HepG2 (cell line): ENCODE data around the gene ABCB9. TPM values are rescaled to one million over a fixed set of nuclear protein-coding genes. Genes with fewer than 3 reads are reported as not detected.

ENCODE experiments used
- HNF4G ChIP-seq, 2 experiments: sonication (generic) in 1 of 2; formaldehyde crosslinking in 1 of 2; IDR thresholded peaks; 2 replicates each; pipeline versions ENCODE4 v1.4.0 to v1.6.1; 2011 to 2020; ENCODE audit warnings: borderline replicate concordance in 2 of 2, low read depth in 2 of 2, mild to moderate bottlenecking in 2 of 2, low read length in 1 of 2, missing genetic modification reagents in 1 of 2, moderate library complexity in 1 of 2
- KDM2A ChIP-seq: sonication (generic); formaldehyde crosslinking; IDR thresholded peaks from 2 replicates; pipeline ENCODE4 v1.4.0; 2020; ENCODE audit warnings: low read depth, missing genetic modification reagents, borderline replicate concordance
- KDM3A ChIP-seq: IDR thresholded peaks from 2 replicates; pipeline ENCODE4 v1.6.1; 2018; ENCODE audit warnings: low read depth, missing compliant biosample characterization
- MIER2 ChIP-seq: IDR thresholded peaks from 2 replicates; pipeline ENCODE4 v1.6.1; 2016; ENCODE audit warnings: missing biosample characterization, missing genetic modification reagents
- NFIC ChIP-seq: IDR thresholded peaks from 2 replicates; pipeline ENCODE4 v1.6.1; 2012; ENCODE audit warnings: mild to moderate bottlenecking, low read length, inconsistent platforms
- NFYC ChIP-seq: IDR thresholded peaks from 2 replicates; pipeline ENCODE4 v1.6.1; 2016; ENCODE audit warnings: missing genetic modification reagents, missing compliant biosample characterization
- PHF21A ChIP-seq: sonication (generic); formaldehyde crosslinking; IDR thresholded peaks from 2 replicates; pipeline ENCODE4 v1.5.0; 2020; ENCODE audit warnings: mild to moderate bottlenecking, missing genetic modification reagents
- ZBTB2 ChIP-seq: sonication (generic); formaldehyde crosslinking; IDR thresholded peaks from 2 replicates; pipeline ENCODE4 v1.8.0; 2022; ENCODE audit warnings: low read depth, missing genetic modification reagents
- ZNF44 ChIP-seq: sonication (generic); formaldehyde crosslinking; IDR thresholded peaks from 2 replicates; pipeline ENCODE4 v1.5.1; 2020; ENCODE audit warnings: mild to moderate bottlenecking, missing genetic modification reagents
- ZUFSP ChIP-seq: sonication (generic); formaldehyde crosslinking; IDR thresholded peaks from 2 replicates; pipeline ENCODE4 v1.9.0; 2021; ENCODE audit warnings: missing genetic modification reagents, mild to moderate bottlenecking, borderline replicate concordance
- polyA plus RNA-seq, 8 experiments: library from polyadenylated mRNA; depleted of rRNA in 3 of 8; stranded (reverse) in 7 of 8; unstranded in 1 of 8; fragments of >200 nt; fragmentation: Illumina TruSeq in 4 of 8; extraction: Trizol in 4 of 8; gene quantifications; 2 replicates each; pipeline versions ENCODE4 v1.2.1 to v1.2.3, GENCODE V29; 2011 to 2016; ENCODE audit warnings: low read depth in 4 of 8, missing spikeins in 1 of 8, mixed read lengths in 1 of 8; ENCODE audit not compliant: insufficient read depth in 1 of 8
- total RNA-seq, 5 experiments: library from RNA; depleted of rRNA; stranded (reverse); fragments of >200 nt; fragmentation: Illumina TruSeq; extraction: Trizol; gene quantifications; 2 replicates each; pipeline ENCODE4 v1.2.3, GENCODE V29; 2016; ENCODE audit warnings: low read depth in 1 of 5

ABCB9 gene
- total and polyA plus RNA-seq, 2 of the 13 experiments (the other 11 are each of a cell fraction or from before 2014, with no cell fraction given) = 5.1 to 6.0 TPM

DNA sequence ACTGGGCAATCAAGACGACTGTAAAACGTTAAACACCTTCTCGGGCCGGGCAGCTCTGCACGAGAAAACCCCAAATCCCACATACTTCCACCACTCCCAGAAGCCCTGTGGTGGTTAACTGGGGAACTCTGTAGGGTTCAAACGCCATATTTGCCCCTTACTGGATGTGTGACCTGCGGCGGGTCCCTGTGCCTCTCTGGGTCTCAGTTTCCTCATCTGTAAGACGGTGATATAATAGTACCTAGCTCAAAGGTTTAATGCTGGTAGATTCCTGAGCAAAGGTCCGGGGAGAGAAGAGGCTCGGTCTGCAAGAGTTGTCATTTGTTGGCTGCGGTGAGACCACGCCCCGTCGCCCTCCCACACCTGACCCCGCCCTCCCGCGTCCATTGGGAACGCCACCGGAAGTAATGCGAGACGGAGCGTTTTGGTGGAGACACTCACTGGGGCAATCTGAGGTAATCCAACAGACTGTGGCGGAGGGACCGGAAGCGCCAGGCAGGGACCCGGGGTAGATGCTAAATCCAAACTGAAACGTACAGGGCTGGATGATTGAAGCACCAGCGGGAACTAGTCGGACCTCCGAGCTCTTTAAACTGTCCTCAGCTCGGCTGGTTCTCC, 8.1 kb upstream of the ABCB9 start (continued):
- TF ChIP-seq NFIC = peak; percentile 15; the same call in 1 of the 2 replicates
- no peak for TF ChIP-seq ZNF44 (CRISPR knock-in tag)
- TF ChIP-seq KDM2A = peak; percentile 50; the same call in 1 of the 2 replicates
- peak; percentile 78 for TF ChIP-seq PHF21A (CRISPR knock-in tag)
- TF ChIP-seq ZUFSP (CRISPR knock-in tag) = no peak
- TF ChIP-seq KDM3A = no peak
- TF ChIP-seq MIER2 (CRISPR knock-in tag) = peak; percentile 45; the same call in 1 of the 2 replicates
- TF ChIP-seq HNF4G (IDR thresholded peaks at IDR 0.05; ENCODE audit: borderline replicate concordance, low read depth, low read length) = peak; percentile 41; the same call in 1 of the 2 replicates
- no peak for TF ChIP-seq HNF4G (CRISPR knock-in tag; IDR thresholded peaks at IDR 0.05; ENCODE audit: borderline replicate concordance, low read depth)
- TF ChIP-seq NFYC (CRISPR knock-in tag) = peak; percentile 46
- TF ChIP-seq ZBTB2 (CRISPR knock-in tag) = peak; percentile 15
